Inflammatory macrophage (primary cell): Measurements from ENCODE around the gene NRXN3.

Experiments used
- DNase-seq, 2 donors: peaks; one replicate each; pipeline ENCODE4 v3.0.0-alpha.2; 2020 to 2022

The NRXN3 gene

DNA sequence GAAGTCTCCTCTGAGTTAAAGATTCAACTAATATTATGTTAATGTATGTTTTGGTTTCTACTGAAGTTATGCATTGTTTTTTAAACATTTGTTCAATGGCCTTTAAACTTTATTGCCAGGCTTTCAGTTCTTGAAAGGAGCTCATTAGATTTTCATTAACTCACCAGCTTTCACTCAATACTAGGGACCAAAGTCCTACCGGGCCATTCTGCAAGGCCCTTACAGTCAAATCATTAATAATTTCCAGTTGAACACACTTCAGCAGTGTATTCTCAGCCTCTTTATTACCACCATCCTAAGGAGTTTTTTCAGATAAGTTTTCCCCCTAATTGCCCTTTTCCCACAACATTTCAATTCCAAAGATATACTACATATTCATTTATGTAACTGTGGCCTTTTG lies 1631.9 kb downstream of the NRXN3 start:
- no peak for DNase-seq

DNA sequence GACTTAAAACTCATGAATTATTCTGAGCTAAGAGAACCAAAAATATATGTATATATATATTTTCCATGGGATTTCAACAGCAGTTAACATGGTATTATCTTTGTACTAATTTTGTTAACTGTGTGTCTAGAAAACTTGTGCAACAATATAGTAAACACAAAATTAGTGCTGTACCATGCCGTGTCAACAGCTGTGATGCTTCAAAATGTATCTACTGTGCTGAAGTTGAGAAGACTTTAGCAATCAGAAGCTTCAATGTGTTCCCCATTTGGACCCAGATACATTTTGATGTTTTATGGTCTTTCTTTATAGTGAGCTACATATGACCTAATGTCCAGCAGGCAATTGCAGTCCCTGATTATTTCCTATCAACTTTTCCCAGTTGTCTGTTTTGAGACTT lies 1635.5 kb downstream of the NRXN3 start:
- no peak for DNase-seq

DNA sequence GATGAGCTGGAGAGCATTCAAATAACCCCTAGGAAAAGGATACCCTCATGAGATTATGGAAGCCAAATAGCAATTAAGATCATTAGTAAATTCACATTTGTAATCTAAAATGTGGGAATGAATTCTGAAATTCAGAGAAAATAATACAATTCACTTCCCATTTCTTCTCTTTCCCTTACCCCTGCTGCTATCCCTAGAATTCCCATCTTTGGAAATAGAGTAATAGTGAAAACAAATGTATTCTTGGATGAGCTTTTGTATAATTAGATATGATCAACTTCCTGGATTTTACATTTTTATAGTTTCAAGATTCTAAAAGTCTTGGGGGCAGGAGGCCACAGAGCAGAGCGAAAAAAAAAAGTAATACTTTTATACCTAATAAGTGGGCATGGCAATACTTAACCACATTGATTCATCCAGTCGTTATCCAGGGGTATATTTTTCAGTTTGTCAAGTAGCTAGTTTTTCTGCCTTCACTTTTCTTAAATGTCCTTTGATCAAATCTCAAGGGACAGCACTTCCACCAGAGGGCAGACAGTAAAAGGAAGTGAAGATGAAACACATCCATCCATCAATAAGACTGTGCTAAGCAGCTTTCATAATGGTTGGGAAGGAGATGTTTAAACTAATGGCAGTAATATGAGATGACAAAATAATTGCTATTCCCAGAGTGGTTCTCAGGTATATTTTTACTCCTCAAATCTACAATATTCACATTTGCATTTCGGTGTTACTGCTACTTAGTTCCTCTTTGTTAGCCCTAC lies 1639.9 kb downstream of the NRXN3 start:
- no peak for DNase-seq

DNA sequence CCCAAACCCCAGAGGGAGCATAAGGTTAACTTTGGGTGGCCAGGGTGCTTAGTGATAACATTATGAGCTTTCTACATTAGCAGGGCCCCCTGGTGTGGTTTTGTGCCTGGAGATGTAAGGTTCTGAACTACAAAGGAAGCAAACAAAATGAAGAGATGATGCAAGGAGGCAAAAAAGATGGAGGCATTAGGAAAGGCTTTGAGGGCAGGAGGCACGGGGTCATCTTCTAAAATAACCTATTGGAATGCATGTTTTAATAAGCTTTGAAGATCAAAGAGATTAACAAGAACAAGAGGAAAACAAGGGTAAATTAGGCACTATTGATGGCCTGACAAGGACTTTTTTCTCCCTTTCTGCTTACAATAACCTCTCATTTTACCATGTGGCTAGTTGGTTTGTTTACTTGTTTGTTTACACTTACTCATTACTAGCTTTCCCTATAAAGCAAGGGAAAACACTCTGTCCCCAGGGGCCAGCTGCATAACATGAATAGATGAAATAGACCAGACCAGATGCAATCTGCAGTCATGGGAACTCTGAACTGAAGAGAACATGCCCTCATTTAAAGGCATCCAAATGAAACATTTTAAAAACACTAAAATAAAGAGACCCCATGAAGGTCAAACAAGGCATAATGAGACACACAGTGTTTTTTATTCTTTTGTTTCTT lies 1650.8 kb downstream of the NRXN3 start:
- no peak for DNase-seq

DNA sequence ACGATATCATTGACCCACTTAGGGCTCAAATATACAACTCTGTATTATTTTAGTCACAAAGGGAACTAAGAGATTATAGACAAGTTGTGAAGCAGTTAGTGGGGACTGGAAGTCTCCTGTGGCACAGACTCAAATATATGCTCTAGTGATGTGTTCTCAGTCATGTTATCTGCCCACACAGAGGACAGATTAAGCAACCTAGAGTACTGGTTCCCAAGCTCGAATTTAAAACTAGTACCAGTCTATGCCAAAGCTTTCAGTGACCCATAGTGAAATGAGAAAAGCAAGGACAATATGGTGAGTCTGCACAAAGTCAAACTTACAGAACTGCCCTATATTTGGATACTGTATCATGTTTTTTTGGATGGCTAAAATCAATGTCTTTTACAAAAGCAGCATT lies 1651.9 kb downstream of the NRXN3 start:
- DNase-seq = no peak

DNA sequence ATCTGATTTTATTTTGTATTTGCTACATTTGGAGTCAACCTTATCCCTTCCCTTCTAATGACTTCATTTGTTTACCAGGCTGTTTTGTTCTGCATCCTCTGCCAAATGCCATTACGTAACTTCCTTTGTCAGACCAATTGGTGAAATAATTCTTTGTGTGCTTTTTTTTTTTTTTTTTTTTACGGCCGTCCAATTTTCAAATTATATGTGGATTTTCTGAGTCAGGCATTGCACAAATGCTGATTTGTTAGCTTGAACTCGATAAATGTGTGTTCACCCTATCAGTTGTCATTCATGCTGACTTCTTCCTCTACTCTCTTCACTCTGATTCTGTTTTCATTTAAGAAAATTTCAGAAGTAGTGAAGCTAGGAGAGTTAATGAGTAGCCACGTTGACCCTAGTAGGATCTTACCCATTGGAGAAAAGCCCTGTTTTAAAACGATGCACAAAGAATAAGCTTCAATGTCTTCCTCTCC lies 1654.9 kb downstream of the NRXN3 start:
- no peak for DNase-seq

DNA sequence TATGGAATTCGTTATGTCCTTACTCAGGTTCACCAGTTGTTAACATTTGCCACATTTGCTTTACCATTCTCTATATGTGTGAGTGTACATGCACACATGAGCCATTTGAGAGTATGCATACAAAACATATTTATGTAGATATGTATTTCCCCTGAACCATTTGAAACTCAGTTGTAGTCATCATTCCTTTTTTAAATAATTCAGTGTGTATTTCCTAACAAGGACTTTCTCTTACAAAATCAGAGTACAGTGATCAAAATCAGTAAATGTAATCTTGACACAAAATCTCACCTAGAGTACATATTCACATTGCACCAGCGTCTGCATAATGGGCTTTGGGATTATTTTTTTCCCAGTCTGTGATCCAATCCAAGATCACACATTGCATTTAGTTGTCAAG lies 1656.2 kb downstream of the NRXN3 start:
- no peak for DNase-seq

DNA sequence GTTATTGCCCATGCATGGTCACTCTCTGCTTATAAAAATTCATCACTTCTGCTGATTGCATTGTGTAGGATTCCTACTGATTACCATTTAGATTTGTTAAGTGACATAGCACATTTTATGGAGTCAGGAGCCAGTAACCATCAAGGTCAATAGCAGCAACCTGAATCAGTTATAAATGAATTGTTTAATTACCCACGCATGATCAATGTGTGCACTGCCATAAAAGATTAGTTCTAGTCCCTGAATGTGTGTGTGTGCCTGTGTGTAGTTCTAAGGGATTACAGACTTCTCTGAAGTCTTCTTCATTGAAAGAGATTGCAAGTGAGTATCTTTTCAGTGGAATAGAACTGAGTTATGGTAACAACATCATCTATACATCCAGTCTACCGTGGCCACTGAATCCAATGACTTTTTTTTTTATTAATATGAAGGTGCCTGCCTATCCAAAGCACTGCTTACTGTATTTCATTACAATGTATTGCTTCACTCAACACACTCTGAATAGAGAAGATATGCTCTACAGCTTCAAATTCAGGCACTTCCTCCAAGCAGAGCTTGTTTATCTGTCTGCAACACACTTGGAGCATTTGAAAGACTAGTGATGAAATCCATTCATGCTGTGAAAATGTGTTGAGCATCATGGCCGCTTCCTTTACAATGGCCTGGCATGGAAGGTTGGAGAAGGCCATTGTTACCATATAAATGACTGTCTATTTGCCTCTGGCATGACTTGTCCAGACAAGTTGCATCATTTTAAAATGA lies 1659.4 kb downstream of the NRXN3 start:
- no peak for DNase-seq

DNA sequence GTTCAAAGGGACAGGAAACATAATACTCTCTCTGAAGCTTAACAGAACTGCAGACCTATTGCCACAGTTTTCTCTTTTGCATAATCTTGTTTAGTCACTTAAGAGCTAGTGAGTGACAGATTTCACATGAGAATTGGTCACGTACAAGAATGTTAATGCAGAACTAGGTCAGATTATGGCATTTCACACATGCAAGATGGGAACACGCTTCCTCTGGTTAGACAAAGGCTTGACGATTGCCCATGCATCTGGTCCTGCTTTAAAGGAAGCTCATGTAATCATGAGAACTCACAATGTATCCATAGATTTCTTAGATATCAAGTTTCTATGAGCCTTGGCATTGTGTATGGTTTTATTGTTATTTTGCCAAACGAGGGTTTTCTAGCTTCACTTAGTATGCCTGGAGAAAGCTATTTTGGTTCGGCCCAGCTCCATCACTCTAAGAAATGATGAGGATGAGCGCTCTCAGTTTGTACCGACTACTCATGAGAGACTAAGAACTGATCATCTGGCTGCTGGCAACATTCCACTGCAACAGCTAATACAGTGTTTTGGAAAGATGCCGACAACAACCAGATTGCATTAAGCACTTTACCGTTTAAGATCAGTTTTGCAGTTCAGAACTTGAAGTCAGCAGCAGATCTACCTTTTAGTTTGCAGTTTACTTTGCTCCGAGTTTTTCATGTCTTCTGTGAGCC lies 1661.2 kb downstream of the NRXN3 start:
- no peak for DNase-seq

DNA sequence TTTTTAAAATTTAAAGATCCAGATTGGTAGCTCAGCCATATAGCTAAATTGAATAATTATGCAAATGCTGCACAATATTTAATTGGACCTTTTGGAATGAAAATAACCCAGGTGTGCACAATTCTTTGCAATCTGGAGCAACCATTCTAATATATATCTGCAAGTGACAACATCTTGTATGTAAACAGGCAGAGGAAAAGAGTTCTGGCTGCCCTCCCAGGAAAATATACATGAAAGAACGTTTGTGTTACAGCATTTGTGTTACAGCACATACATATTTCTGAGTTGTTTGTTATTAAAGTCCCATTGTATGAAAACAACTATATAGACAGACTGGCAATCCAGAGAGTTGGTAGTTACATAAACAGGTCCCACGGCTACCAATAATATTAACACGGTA lies 1663.6 kb downstream of the NRXN3 start:
- DNase-seq = no peak

DNA sequence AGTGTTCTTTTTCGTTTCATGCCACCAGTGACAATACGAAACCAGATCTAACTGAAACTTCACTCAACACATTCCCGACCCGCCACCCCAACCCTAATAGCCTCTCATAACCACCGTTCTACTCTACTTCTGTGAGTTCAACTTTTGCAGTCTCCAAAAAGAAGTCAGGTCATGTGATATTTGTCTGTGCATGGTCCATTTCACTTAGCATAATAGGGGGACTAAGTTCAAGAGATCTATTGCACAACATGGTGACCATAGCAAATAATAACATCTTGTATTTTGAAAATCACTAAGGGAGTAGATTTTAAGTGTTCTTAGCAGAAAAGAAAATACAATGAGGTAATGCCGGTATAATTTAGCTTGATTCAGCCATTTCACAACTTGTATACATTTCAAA lies 1664.7 kb downstream of the NRXN3 start:
- DNase-seq = no peak

DNA sequence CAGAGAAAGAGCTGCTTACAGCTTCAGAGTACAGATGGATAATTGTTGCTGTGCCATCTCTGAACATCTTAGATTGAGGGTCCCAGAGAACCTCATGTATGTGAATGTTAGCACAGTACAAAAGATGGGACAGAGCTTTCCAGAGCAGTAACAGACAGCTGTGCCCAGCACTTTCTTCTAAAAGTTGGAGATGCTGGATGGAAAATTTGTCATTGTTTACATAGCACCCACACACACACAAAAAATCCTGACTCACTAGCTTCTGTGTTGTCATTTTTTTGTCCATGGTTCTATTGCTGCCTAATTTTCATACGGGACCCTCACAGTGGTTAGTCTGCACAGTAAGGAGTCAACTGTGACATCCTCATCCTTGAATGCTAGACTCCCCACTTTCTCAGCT lies 1666.4 kb downstream of the NRXN3 start:
- DNase-seq = no peak

DNA sequence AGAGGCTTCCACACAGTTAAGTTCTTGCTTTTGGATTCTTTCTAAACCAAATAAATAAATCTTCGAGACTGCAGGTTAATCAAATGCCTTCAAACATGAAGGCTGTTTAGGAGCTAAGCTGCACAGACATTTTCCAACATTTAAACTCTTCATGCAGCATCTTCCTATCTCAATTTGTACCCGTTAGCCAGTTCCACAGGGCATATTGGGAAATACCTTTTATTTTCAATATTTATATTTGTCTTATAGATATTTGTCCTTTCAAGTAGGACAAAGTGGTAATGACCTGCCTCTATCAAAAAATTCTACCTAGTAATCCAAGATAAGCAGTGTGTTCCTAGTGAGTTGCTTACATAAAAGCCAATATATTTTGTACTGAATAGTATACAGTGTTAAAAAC lies 1667.5 kb downstream of the NRXN3 start:
- DNase-seq = no peak

DNA sequence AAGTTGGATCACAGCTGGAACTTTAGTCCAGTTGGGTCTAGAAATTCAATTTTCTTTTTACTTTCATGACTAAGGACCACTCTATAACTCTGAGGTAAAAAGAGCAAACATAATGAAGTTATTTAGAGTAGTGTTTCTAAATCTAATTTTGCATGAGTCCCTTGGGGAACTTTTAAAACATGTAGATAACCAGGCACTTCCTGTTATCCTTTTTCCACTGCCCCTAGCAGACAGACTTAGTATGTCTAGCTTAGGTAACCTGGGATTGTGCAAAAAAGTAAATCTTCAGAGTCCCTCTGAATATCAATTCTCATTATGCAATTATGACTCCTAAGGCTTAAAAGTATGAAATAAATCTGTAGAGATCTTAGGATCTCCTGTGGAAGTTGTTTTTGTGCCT lies 1669.9 kb downstream of the NRXN3 start:
- DNase-seq = no peak

DNA sequence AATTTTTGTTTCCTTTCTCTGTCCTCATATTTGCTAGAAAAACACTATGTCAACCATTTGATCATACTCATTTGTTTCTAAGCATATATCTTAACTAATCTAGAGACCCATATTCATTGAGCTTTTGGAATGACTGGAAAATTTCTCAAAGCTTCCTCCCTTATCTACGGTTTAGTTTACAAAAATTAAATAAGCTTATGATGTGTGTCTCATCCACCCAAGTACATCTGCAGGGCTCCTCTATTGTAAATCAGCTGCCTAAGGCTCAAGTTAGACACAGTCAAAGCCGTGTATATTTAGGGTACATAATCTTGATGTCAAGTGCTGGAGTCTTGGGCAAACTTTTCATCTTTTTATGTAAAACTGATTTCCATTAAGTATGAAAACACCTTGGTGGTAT lies 1670.7 kb downstream of the NRXN3 start:
- DNase-seq = no peak

DNA sequence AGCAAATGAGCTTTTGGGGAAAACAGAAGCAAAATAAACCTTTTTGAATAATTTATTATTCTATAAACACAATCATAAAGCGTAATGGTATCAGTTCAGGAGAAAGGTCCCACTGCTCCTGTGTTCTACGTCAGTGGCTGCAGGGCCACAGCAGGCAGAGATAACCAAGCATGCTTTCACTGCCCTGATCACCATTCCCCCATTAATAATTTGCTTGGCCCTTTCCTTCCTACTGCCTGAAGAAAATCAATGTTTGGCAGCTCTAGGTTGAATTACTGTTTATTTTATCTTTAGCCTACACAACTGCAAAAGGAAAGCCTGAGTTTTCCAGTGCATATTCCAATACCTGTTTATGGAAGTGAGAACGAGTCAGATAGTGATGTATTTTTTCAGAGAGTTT lies 1671.3 kb downstream of the NRXN3 start:
- DNase-seq = no peak

DNA sequence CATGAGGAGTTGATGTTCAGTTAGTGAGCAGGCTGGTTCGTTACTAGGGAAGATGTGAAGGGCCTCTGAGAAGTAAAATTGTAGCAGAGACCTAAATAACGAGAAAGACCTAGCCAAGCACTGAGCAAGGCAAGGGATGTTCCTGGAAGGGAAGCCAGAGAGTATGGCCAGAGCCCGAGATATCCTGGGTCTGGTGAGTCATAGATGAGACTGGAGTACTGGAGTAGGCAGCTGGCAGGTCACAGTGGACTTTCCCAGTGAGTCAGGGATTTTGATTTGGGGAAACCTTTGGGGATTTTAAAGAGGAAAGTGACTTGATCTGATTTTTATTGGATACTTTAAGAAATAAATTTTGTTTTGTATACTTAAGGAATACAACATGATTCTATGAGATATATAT lies 1672.1 kb downstream of the NRXN3 start:
- DNase-seq = no peak

DNA sequence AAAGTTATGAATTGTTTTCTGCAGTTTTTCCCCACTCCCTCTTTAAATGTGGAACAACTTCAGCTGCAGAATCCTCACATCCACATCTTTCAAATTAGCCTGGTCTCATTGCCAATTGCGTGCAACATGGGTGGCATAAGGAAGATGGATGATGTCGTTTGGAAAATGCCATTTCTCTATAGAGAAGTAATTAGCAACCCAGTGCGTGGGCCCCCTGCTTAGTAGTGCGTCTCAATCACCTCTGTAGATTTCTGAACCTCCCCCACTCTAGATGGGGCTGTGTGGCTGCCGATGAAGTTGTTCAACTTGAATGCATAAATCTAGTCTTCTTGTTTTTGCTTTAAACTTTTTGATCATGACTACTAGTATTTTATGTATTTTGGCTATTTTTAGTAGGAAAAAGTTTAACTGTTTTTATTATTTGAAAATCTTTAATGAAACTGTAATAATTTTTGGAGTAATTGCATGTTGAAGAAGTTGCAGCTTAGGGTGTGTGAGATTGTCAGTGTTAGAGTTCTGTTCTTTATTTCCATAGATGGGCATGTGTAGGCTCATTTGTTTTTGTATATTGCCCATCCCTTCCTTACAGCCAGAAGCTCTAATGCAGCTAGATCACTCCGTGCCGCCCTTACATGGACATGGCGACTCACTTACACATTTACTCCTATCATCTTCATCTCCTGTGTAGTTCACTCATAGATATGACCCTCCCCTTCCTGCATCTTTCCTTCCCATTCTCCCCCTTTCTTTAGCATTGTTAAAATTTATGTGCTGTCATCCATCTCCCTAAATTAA lies 1683.0 kb downstream of the NRXN3 start:
- no peak for DNase-seq

DNA sequence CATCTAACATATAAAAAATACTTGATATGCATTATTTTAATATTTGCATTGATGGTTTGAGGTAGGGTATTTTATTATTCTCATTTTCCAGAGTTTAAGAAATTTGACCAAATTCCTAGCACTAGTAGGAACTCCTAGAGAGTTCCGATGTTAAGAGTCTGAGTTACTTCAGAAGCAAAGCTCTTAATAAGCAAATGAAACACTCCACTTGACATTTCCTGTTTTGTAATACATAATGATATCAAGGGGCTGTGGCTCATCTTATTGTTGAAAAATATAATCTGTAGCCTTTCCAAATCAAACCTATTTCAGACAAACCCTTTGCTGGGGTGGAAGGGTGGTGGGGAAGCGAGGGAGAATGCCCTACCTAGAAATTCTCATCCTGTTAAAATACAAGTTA lies 1685.6 kb downstream of the NRXN3 start:
- DNase-seq = no peak

DNA sequence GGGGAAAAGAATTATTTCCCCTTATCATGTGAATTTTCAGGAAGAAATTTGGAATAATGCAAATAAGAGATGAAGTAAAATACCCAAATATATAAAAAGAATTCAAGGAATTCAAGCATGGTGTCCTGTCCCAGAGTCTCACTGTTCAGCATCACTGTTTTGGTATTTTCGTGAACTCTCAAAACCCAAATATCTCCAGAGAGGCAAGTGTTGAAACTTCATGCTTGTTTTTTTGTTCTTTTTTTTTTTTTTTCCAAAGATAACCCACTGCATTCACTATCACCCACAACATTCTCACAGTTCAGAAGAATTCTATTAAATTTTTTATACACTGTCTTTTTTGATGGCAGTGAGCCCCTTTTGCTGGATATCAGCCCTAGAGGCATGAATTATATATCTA lies 1686.2 kb downstream of the NRXN3 start:
- no peak for DNase-seq

DNA sequence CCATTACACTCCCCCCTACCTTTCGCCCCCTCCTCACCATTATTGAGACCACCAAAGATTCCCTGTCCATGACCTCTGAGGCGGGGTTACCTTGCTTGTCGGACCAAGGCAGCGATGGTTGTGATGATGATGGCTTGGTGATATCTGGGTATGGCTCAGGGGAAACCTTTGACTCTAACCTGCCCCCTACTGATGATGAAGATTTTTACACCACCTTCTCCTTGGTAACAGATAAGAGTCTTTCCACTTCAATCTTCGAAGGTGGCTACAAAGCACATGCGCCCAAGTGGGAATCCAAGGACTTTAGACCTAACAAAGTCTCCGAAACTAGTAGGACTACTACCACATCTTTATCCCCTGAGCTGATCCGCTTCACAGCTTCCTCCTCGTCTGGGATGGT lies 1690.9 kb downstream of the NRXN3 start:
- no peak for DNase-seq

DNA sequence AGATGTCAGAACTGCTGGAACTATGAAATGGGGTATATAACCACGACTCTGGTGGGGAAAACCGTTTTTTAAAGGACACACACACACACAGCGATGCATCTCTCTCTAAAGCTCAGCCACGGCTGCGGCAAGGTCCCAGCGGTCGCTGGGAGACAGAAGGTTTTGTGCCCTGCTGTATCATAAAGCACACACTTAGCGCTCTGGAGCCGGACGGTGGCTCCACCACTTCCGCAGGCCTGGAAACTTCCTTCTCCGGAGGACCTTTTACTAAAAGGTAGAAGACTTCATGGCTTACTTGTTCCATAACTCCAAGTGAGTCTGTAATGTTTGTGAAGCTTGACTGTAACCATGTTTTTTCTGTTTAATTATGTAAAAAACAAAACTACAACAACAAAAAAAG lies 1691.9 kb downstream of the NRXN3 start:
- DNase-seq = no peak
